HG03159 (cell line): ENCODE results near the gene SYTL3.

Experiments used
- ATAC-seq: cut with Tn5 transposase; IDR thresholded peaks from one replicate; pipeline ENCODE4 v1.9.1; 2021; ENCODE audit warnings: mild to moderate bottlenecking, moderate library complexity; ENCODE audit not compliant: unreplicated experiment

Gene SYTL3

DNA sequence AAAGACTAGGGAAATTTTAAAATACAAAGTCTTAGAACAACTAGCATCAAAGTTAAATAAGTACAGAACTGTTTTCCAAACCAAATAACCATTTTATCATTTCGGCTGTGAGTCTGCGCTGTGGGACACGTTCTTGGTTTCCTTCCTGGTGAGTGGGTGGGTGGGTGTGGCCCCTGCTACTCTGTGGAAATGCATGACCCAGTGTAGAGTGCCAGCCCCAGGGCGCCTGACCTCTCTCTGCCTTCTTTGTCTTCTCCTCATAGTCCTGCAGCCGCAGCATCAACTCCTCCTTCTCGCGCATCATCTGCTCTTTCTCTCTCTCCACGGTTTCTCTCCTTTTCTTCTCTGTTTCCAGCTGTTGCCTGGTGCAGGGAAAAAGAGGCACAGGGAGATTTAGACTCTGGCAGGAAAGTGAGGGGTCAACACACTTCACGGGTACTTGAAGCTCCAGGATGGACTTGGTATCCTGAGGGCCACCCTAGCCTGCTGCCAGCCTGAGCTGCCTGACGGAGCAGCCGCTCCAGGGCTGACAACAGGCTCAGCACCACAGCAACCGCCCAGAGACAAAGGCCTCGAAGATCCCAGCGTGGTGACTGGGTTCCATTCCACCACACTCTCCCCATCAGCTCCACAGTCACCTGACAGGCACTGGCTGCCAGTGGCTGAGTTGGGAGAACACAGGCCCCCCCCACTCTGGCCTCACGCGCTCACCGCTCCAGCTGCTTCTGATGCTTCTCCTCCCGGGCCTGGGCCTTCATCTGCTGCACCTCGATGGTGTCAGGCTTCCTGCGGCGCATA, 120.9 kb downstream of the SYTL3 start:
- ATAC-seq: no peak

GRCh38 chr6:158771399-158772152, 121.7 kb downstream of the SYTL3 start:
- ATAC-seq: no peak

GRCh38 chr6:158772172-158772571, 122.3 kb downstream of the SYTL3 start:
- ATAC-seq: no peak

DNA sequence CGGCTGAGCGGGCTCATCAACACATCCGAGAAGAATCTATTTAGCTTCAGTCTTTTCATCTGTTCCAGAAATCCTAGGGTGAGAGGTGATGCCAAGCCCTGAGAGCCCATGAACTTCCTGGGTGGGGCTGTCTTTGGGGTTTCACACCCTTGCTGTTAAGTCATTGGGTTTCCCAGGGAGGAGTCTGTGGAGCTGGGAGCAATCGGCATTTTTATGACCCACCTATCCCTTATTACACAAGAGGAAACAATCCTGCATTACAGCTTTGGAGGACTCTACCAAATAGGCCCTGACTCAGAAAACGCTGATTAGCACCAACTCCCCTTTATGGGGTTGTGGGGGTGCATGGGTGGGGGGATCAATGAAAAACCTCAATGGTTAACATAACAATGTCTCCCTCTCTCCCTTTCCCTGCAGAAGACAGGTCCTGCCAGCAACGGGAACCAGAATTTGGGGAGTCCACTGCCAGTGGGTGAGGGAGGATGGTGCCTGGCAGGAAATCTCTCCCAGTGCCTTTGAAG, 123.1 kb downstream of the SYTL3 start:
- no peak for ATAC-seq

- ATAC-seq: no peak
Observed at GRCh38 chr6:158773581-158774449, 124.0 kb downstream of the SYTL3 start.

DNA sequence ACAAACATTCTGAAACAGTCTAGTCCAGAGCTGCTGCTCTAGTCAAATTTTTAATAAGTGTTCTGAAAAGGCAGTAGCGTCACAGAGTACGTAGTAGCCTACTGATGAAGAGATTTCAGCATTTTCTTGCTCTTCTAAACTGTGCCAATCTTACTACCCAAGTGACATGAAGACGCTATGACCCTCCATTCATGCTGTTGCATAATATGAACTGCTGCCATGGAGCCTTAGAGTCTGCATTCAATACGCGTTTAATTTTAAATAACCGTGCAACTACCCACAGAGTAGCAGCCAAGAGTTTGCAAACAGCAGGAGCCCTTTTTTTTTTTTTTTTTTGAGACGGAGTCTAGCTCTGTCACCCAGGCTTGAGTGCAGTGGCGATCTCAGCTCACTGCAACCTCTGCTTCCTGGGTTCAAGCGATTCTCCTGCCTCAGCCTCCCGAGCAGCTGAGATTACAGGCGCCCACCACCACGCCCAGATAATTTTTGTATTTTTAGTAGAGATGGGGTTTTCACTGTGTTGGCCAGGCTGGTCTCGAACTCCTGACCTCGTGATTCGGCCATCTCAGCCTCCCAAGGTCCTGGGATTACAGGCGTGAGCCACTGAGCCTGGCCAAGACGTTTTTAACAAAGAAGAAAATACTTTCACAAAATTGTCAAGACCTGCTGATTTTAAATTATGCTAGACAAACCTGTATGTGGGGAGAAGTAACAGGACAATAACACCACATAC, 125.0 kb downstream of the SYTL3 start:
- ATAC-seq: no peak

DNA sequence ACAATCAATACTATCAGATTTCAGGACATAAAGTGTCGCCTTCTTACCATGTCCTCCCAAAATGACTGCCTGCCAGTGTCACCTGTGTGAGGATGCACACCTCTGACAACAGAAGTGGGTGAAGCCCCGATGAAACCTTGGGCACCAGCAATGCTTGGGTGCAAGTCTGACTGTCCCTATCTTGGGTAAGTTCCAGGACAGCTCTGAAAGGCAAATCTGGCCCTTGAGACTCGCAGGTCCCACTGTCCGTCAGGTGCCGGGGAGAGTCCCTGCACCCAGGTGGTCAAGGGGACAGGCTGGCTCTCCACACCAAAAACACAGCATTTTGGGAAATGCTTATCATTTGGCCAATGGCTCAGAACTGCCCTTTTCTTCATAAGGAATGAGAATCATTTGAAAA, 126.0 kb downstream of the SYTL3 start:
- ATAC-seq: no peak

GRCh38 chr6:158776737-158777136, 126.9 kb downstream of the SYTL3 start:
- ATAC-seq: no peak

DNA sequence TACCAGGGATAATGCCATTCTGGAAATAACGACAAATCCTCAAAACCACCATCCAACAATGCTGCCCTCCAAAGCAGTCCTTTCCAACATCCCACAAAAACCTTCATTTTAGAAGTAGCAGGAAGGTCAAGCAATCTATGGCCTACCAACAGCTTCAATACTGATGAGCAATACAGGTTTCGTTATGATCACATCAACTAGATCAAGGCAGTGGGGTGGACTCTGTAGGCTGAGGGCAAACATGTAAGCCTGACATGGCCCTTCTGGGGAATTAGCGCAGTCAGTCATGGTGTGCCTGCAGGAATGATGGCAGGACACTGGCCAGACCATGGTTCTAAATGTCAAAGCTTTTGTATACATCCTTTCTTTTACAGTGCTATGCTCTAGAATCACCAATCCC, 127.7 kb downstream of the SYTL3 start:
- ATAC-seq: no peak

- no peak for ATAC-seq
Observed at GRCh38 chr6:158778005-158778527, 128.2 kb downstream of the SYTL3 start.

- ATAC-seq: no peak
Observed at GRCh38 chr6:158780246-158780884, 130.5 kb downstream of the SYTL3 start.

- ATAC-seq: no peak
Observed at GRCh38 chr6:158780988-158781691, 131.3 kb downstream of the SYTL3 start.

- no peak for ATAC-seq
Observed at GRCh38 chr6:158781692-158782373, 132.0 kb downstream of the SYTL3 start.

DNA sequence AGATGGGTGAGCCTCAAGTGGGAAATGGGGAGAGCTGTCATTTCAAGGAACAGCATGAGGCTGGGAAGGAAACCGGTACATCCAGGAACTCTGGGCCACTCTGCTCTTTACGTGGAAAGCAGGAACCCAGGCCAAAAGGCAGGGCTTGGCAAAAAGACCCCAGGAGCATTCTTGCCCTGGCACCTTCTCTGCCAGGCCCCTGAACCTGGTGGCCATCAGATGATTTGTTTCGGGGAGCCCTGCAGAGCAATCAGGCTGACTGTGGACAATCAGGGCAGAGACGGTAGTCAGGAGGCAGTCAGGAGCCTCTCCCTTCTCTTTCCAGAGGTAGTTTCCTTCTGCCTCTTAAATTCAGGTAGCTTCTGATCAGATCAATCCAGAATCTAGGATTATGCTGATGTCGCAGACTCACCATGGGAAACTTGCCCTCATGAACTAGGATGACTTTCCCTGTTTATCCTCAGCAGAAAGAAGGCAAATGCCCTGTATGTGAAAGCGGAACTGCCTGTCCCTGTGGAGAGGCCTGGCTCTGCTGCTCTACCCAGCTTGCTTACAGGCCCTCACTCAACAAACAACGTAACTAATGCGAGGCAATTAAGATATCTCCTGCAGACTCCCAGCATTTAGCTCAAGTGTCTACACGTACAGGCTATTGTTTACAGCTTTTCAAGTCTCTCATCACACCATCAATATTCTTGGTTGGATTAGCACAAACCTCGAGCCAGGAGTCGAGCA, 132.7 kb downstream of the SYTL3 start:
- ATAC-seq: no peak

DNA sequence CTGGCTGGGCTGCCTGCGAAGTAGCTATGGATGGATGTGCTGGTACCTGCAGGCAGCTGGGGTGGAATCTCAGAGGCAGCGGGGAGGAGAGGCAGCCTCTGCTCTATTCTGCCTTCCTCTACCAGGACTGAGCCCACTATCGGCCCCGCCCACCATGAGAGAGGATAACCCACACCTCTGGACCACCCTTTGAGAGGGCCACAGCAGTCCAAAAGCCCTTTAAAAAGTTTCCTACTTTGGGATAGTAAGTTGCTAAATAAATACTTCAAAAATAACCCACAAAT, 133.3 kb downstream of the SYTL3 start:
- ATAC-seq: no peak

DNA sequence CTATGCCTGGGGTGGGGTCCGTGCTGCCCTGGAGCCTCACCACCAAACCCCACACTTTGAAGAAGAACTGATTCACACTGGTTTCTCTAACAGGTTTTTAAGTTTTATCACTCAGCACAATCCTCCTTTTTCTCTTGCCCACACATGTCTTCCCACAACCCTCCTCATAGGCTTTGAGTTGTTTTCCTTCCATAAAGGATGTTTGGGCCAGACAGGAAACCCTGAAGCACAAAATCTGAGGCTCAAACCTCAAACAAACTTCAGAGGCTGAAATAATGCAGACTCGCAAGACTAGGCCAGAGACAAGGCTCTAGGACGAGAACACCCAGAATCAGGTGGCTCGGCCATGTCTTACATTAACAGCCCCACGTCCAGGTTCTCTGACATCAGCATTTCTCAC, 134.0 kb downstream of the SYTL3 start:
- no peak for ATAC-seq

- ATAC-seq: no peak
Observed at GRCh38 chr6:158784505-158784904, 134.7 kb downstream of the SYTL3 start.

GRCh38 chr6:158785036-158785435, 135.2 kb downstream of the SYTL3 start:
- no peak for ATAC-seq
